ENCODE measurements around the gene OR52H1. TPM values are rescaled to one million over a fixed set of nuclear protein-coding genes. Genes with fewer than 3 reads are reported as not detected.

Gene OR52H1
- total and polyA plus RNA-seq, 2 of the 8 experiments (the other 6 are each of a cell fraction or from before 2014, with no cell fraction given): 0.09 TPM; not detected in 1

GRCh38 chr11:5527716-5528115 is 20.6 kb downstream of the OR52H1 start:
- Histone ChIP-seq H4K91ac (replicated peaks; ENCODE audit: insufficient read length, low read length) (no peak overlapping the region), H3K4ac (replicated peaks; ENCODE audit: insufficient read length, low read depth, low read length) (no peak overlapping the region), H2AFZ (ENCODE audit: low read length) (no peak overlapping the region), H3K18ac (ENCODE audit: extremely low read depth, low read length) (no peak overlapping the region), H3K14ac (ENCODE audit: insufficient read length) (no peak overlapping the region), H3K27me3 (replicated peaks in 1 of 4; ENCODE audit: control insufficient read depth in 3 of 4, extremely low read depth in 1 of 4, insufficient read depth in 3 of 4, low read length in 3 of 4) (no peaks in the 10 kb centered on the region; a peak in 2 of 7 replicates), H3K4me2 (ENCODE audit: insufficient read depth in 1 of 2, low read depth in 2 of 2, low read length in 2 of 2) (no peak overlapping the region), H2BK12ac (ENCODE audit: low read depth, low read length) (no peak overlapping the region), H3K79me2 (ENCODE audit: control insufficient read depth in 1 of 2, insufficient read depth in 2 of 2, low read length in 2 of 2) (no peaks in the 10 kb centered on the region), H2AK5ac (ENCODE audit: low read depth, low read length) (no peak overlapping the region), H4K8ac (ENCODE audit: extremely low read depth, insufficient read depth, low read length) (no peak overlapping the region), H2BK15ac (ENCODE audit: low read length) (no peak overlapping the region), H2BK120ac (replicated peaks; ENCODE audit: low read depth, low read length) (no peak overlapping the region), H3K9ac (replicated peaks in 1 of 4; ENCODE audit: extremely low read depth in 1 of 4, low read depth in 3 of 4, low read length in 3 of 4) (no peak overlapping the region), H2BK5ac (ENCODE audit: low read depth, low read length) (no peak overlapping the region), H3K9me3 (ENCODE audit: insufficient read depth in 2 of 2, low read depth in 1 of 2, low read length in 1 of 2) (no peaks in the 10 kb centered on the region), H3K23me2 (ENCODE audit: low read depth, low read length) (no peaks in the 10 kb centered on the region), H2BK20ac (ENCODE audit: low read length) (no peak overlapping the region), H3K56ac (replicated peaks; ENCODE audit: insufficient read length, low read depth, low read length) (no peak overlapping the region), H4K20me1 (replicated peaks in 1 of 2; ENCODE audit: control insufficient read depth in 1 of 2, insufficient read depth in 2 of 2, low read length in 2 of 2) (no peaks in the 10 kb centered on the region), H4K5ac (ENCODE audit: insufficient read length, low read depth, low read length) (no peak overlapping the region), H3K79me1 (ENCODE audit: low read depth, low read length) (no peaks in the 10 kb centered on the region), H3K23ac (ENCODE audit: insufficient read length) (no peak overlapping the region), H3K27ac (ENCODE audit: low read depth, low read length) (no peak overlapping the region), H3K4me1 (replicated peaks in 1 of 4; ENCODE audit: control insufficient read depth in 3 of 4, insufficient read depth in 4 of 4, low read length in 3 of 4) (peaks cover 0 to 3% (median 0%) of the 10 kb centered on the region in 4 experiments; a peak in 1 of 7 replicates), H3K36me3 (ENCODE audit: control insufficient read depth in 2 of 4, insufficient read depth in 4 of 4, low read length in 3 of 4) (no peaks in the 10 kb centered on the region), H3K4me3 (ENCODE audit: extremely low read depth in 1 of 4, insufficient read depth in 2 of 4, low read depth in 3 of 4, low read length in 4 of 4) (no peak overlapping the region)
- FAIRE-seq: no peak
- ChIA-PET CTCF (ENCODE audit: partially characterized antibody) (interaction anchor here (1.7 kb wide), 1 partner anchor 8 kb away, joined by 3 read pairs; no protein-coding TSS in a partner anchor), POLR2A (ENCODE audit: partially characterized antibody) (no interaction called here)
- DNase-seq (ENCODE audit: low read depth in 1 of 2, low spot score in 2 of 2): no peak
- WGBS, 2 experiments (ENCODE audit: extremely low coverage in 1 of 2, insufficient coverage in 1 of 2, insufficient read length in 1 of 2, insufficient replicate concordance in 2 of 2, low coverage in 1 of 2, low lambda C conversion rate in 2 of 2, missing lambda C conversion rate in 1 of 2): 96% methylated on average over 5 of the region's 5 CpGs; no CpG with 5 or more reads in 1 of the 2 experiments
- TF ChIP-seq CHD2 (IDR thresholded peaks at IDR 0.05; ENCODE audit: low read length) (no peak), CBX8 (IDR thresholded peaks at IDR 0.05; ENCODE audit: borderline replicate concordance, low read depth, low read length) (no peak), ATF3 (IDR thresholded peaks at IDR 0.05; ENCODE audit: insufficient read depth, low read depth, low read length) (no peak), ATF2 (IDR thresholded peaks at IDR 0.05; ENCODE audit: low read length) (no peak), E2F6 (IDR thresholded peaks at IDR 0.05) (no peak), RBBP5 (IDR thresholded peaks at IDR 0.05; ENCODE audit: borderline replicate concordance, low read depth, low read length) (no peak), SAP30 (IDR thresholded peaks at IDR 0.05; ENCODE audit: insufficient read depth, insufficient replicate concordance, low read length) (no peak), TCF12 (IDR thresholded peaks at IDR 0.05; ENCODE audit: low read depth, low read length) (no peak), FOSL1 (IDR thresholded peaks at IDR 0.05; ENCODE audit: insufficient read depth, low read depth, low read length) (no peak), EZH2 (IDR thresholded peaks at IDR 0.05; ENCODE audit: low read depth, low read length, severe bottlenecking) (no peak)

All from H1 (cell line).